ENCODE measurements around the gene SPRR2G. TPM values are rescaled to one million over a fixed set of nuclear protein-coding genes. Genes with fewer than 3 reads are reported as not detected.

SPRR2G gene
- total RNA-seq, 1 experiment from 2014 or later = not detected

- no peak overlapping the region for H3K27ac Mint-ChIP-seq
- peaks cover 33 to 37% of the 10 kb centered on the region in 2 experiments for H3K4me1 Mint-ChIP-seq
These were observed 29.7 kb downstream of the SPRR2G start for GRCh38 chr1:153120945-153121344.

More at GRCh38 chr1:153120945-153121344, 29.7 kb downstream of the SPRR2G start:
- peaks cover 8% of the 10 kb centered on the region for H3K4me1 ChIP-seq (ENCODE audit: insufficient read depth, low read length)
- H2BK15ac ChIP-seq (ENCODE audit: low read depth, low read length) = no peak overlapping the region
- no peak overlapping the region for H2BK120ac ChIP-seq (ENCODE audit: low read depth, low read length, poor library complexity, severe bottlenecking)
- H3K23ac ChIP-seq (ENCODE audit: insufficient read length, low read depth, low read length) = no peak overlapping the region
- H3K9me3 Mint-ChIP-seq = peaks cover 26 to 33% of the 10 kb centered on the region in 2 experiments
- H2AFZ ChIP-seq (ENCODE audit: low read length) = no peak overlapping the region
- no peak overlapping the region for H3T11ph ChIP-seq (ENCODE audit: low read length)
- no peak overlapping the region for H3K56ac ChIP-seq (ENCODE audit: insufficient read length, low read depth, low read length)
- no peak for TF ChIP-seq CTCF (conservative IDR thresholded peaks at IDR 0.05)
- peaks cover 26% of the 10 kb centered on the region for H3K27me3 Mint-ChIP-seq (ENCODE audit: low read depth)
- H4K5ac ChIP-seq (ENCODE audit: insufficient read length, low read depth, low read length) = no peak overlapping the region
- no peaks in the 10 kb centered on the region for H3K27me3 ChIP-seq (ENCODE audit: insufficient read depth, low read length)
- no peak overlapping the region for H3K14ac ChIP-seq (ENCODE audit: insufficient read depth, low read length)
- no peak overlapping the region for H4K8ac ChIP-seq (replicated peaks; ENCODE audit: insufficient read length, low read depth, low read length)
- no peak overlapping the region for H2AK5ac ChIP-seq (ENCODE audit: insufficient read length, low read length)
- H4K20me1 ChIP-seq (ENCODE audit: control insufficient read depth, insufficient read depth, insufficient read length) = no peaks in the 10 kb centered on the region
- no peak overlapping the region for H3K18ac ChIP-seq (ENCODE audit: insufficient read length, low read depth, low read length)
- no peak overlapping the region for H3K4ac ChIP-seq (ENCODE audit: low read depth, low read length)
- no peak overlapping the region for H2BK20ac ChIP-seq (ENCODE audit: low read depth, low read length, poor library complexity, severe bottlenecking)
- no peaks in the 10 kb centered on the region for H3K9me3 ChIP-seq (ENCODE audit: control insufficient read depth, low read depth, low read length)
- no peak for DNase-seq
- H3K4me3 Mint-ChIP-seq = no peak overlapping the region
- no peaks in the 10 kb centered on the region for H3K79me2 ChIP-seq (ENCODE audit: insufficient read depth, low read length)
- no peak overlapping the region for H2BK12ac ChIP-seq (ENCODE audit: insufficient read length, low read depth, low read length)
- H3K27ac ChIP-seq (ENCODE audit: insufficient read length, low read depth, low read length) = no peak overlapping the region
- no peaks in the 10 kb centered on the region for H3K23me2 ChIP-seq (ENCODE audit: insufficient read length, low read depth, low read length, poor library complexity, severe bottlenecking)
- no peak overlapping the region for H4K91ac ChIP-seq (ENCODE audit: insufficient read length, low read depth, low read length)
- peaks cover 16 to 25% (median 23%) of the 10 kb centered on the region in 3 experiments for H3K36me3 Mint-ChIP-seq (ENCODE audit: insufficient read depth in 1 of 3, low read depth in 3 of 3)
- H3K79me1 ChIP-seq (ENCODE audit: insufficient read depth, low read depth, low read length, poor library complexity, severe bottlenecking) = no peaks in the 10 kb centered on the region
- H2BK5ac ChIP-seq (ENCODE audit: insufficient read length, low read length) = no peak overlapping the region
- H3K9ac ChIP-seq (ENCODE audit: extremely low read depth, insufficient read length, low read length) = no peak overlapping the region
- H3K4me2 ChIP-seq (ENCODE audit: insufficient read depth, insufficient read length, low read length) = no peak overlapping the region

Data from H9 (cell line).